Lung (tissue), 12 donors: Measurements from ENCODE around the gene UBE2D1. TPM values are rescaled to one million over a fixed set of nuclear protein-coding genes. Genes with fewer than 3 reads are reported as not detected.

Experiments used
- ATAC-seq: fragments of 200-7000 bp; cut with Tn5 transposase; one replicate; pipeline ENCODE4 v1.9.1; 2020; ENCODE audit warnings: moderate number of reproducible peaks; ENCODE audit not compliant: insufficient read depth, low FRiP score
- DNase-seq, 3 donors: peaks; one replicate each; pipeline ENCODE4 v3.0.0-alpha.2; 2013 to 2017
- H3K27ac ChIP-seq, 2 donors: one replicate each; pipeline ENCODE4 v1.5.1; 2013; ENCODE audit warnings: mild to moderate bottlenecking in 2 of 2, moderate library complexity in 2 of 2, control low read depth in 1 of 2, inconsistent platforms in 1 of 2, low read depth in 1 of 2, low read length in 1 of 2
- H3K27me3 ChIP-seq, 3 donors: one replicate each; pipeline ENCODE4 v1.5.1; 2013; ENCODE audit warnings: low read length in 2 of 3; ENCODE audit not compliant: control insufficient read depth in 3 of 3, insufficient read depth in 3 of 3
- H3K36me3 ChIP-seq, 4 donors: one replicate each; pipeline ENCODE4 v1.5.1; 2013; ENCODE audit warnings: low read length in 4 of 4, mild to moderate bottlenecking in 1 of 4, moderate library complexity in 1 of 4; ENCODE audit not compliant: control insufficient read depth in 4 of 4, insufficient read depth in 4 of 4
- H3K4me1 ChIP-seq, 5 donors: one replicate each; pipeline ENCODE4 v1.5.1; 2013; ENCODE audit warnings: low read length in 5 of 5, mild to moderate bottlenecking in 2 of 5, moderate library complexity in 1 of 5; ENCODE audit not compliant: control insufficient read depth in 5 of 5, insufficient read depth in 5 of 5
- H3K4me3 ChIP-seq: one replicate; pipeline ENCODE4 v1.5.1; 2013; ENCODE audit warnings: mild to moderate bottlenecking, control low read depth, moderate library complexity
- H3K9ac ChIP-seq, 2 donors: one replicate each; pipeline ENCODE4 v1.5.1; 2013; ENCODE audit warnings: low read length in 2 of 2, control low read depth in 1 of 2; ENCODE audit not compliant: insufficient read depth in 1 of 2
- H3K9me3 ChIP-seq, 4 donors: one replicate each; pipeline ENCODE4 v1.5.1; 2013; ENCODE audit warnings: low read length in 3 of 4, mild to moderate bottlenecking in 1 of 4, moderate library complexity in 1 of 4; ENCODE audit not compliant: control insufficient read depth in 4 of 4, insufficient read depth in 3 of 4
- WGBS, 2 donors: extraction: QIAGEN DNeasy Blood & Tissue Kit; methylation state at CpG; one replicate each; pipeline ENCODE4 v1.1.7; 2013; 5-methylcytosine and 5-hydroxymethylcytosine counted together
- polyA plus RNA-seq, 2 donors: library from polyadenylated mRNA; stranded (reverse); fragments of 200-250 nt; gene quantifications; one replicate each; pipeline ENCODE4 v1.2.1, GENCODE V29; 2013
- total RNA-seq, 2 donors: library from RNA; depleted of rRNA in 1 of 2; stranded (reverse); fragments of >200 nt in 1 of 2; gene quantifications; one replicate each; pipeline ENCODE4 v1.2.1, GENCODE V29; 2014 to 2021
- TF ChIP-seq, protein P1 (sequence below): IDR thresholded peaks from 2 replicates; pipeline ENCODE4 v1.5.1; 2012; ENCODE audit warnings: mild to moderate bottlenecking; ENCODE audit errors: control extremely low read depth, extremely low read depth
- donor health status: control.
- donor health status: control.
- donor health status: Bipolar disorder and iron deficiency.
- donor health status: healthy.
- donor health status: DM: yes; HTN: yes; CAD: no.

UBE2D1 gene
- total and polyA plus RNA-seq, 4 donors, result 15.6 to 30.5 (median 21.0) TPM

GRCh38 chr10:58347967-58348366 is 13.2 kb downstream of the UBE2D1 start:
- Histone ChIP-seq H3K36me3 (peaks cover 0 to 1% (median 0%) of the 10 kb centered on the region in 4 donors), H3K27ac (no peak overlapping the region), H3K4me1 (peaks cover 0 to 17% (median 4%) of the 10 kb centered on the region in 5 donors), H3K9ac (no peak overlapping the region), H3K9me3 (no peaks in the 10 kb centered on the region), H3K4me3 (no peak overlapping the region), H3K27me3 (no peaks in the 10 kb centered on the region)
- ATAC-seq (no peak), DNase-seq (peak in 1 of 3 donors; percentile 33)
- TF ChIP-seq, protein P1, sequence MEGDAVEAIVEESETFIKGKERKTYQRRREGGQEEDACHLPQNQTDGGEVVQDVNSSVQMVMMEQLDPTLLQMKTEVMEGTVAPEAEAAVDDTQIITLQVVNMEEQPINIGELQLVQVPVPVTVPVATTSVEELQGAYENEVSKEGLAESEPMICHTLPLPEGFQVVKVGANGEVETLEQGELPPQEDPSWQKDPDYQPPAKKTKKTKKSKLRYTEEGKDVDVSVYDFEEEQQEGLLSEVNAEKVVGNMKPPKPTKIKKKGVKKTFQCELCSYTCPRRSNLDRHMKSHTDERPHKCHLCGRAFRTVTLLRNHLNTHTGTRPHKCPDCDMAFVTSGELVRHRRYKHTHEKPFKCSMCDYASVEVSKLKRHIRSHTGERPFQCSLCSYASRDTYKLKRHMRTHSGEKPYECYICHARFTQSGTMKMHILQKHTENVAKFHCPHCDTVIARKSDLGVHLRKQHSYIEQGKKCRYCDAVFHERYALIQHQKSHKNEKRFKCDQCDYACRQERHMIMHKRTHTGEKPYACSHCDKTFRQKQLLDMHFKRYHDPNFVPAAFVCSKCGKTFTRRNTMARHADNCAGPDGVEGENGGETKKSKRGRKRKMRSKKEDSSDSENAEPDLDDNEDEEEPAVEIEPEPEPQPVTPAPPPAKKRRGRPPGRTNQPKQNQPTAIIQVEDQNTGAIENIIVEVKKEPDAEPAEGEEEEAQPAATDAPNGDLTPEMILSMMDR, result no peak
- 58 to 66% methylated on average over 1 of the region's 1 CpG for WGBS, 2 donors

DNA sequence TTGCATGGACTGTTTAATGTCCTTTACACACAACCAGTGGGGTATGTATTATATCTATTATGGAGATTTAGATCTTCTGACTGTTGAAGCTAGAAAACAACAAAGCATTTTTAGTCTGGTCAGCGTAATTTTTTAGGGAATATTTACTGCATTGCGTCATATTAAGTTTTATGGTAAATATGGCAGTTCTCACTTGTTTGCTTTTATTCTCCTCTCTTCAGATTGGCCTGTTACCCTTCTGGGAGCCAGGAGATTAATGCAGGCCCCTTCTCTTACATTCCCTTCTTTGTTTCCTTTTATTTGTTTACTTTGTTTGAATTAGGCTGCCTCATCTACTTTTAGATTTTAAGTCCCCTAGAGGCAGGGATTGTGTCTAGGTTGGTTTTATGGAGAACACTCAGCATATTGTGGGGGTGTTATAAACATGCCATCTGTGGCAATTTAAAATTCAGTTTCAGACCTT is 13.8 kb downstream of the UBE2D1 start:
- DNase-seq (peak in 1 of 3 donors; percentile 27), ATAC-seq (no peak)
- TF ChIP-seq, protein P1, result no peak
- H3K36me3 ChIP-seq, result peaks cover 0 to 1% (median 0%) of the 10 kb centered on the region in 4 donors
- no peaks in the 10 kb centered on the region for H3K27me3 ChIP-seq
- H3K9me3 ChIP-seq, result no peaks in the 10 kb centered on the region
- 80% methylated on average over 2 of the region's 2 CpGs for WGBS, 2 donors
- H3K4me1 ChIP-seq, result peaks cover 2 to 17% (median 4%) of the 10 kb centered on the region in 5 donors
- H3K9ac ChIP-seq, result no peak overlapping the region
- H3K4me3 ChIP-seq, result no peak overlapping the region
- H3K27ac ChIP-seq, result no peak overlapping the region

DNA sequence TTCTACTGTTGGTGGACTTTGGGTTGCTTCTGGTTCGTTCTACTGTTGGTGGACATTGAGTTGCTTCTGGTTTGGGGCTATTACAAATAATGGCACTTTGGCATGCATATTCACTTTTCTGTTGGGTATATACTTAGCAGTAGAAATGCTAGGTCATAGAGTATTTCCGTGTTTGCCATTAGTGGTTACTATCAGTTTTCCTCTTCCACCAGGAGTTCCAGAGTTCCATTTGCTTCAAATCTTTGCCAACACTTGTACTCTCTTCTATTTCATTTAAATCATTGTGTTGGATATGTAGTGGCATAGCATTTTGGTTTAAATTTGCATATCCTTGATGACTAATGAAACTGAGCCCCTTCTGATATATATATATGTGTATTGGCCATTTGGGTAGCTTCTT is 15.2 kb downstream of the UBE2D1 start:
- Histone ChIP-seq H3K36me3 (peaks cover 0 to 1% (median 0%) of the 10 kb centered on the region in 4 donors), H3K4me1 (peaks cover 2 to 18% (median 4%) of the 10 kb centered on the region in 5 donors), H3K9me3 (no peaks in the 10 kb centered on the region), H3K4me3 (no peak overlapping the region), H3K27me3 (no peaks in the 10 kb centered on the region), H3K27ac (no peak overlapping the region), H3K9ac (no peak overlapping the region)
- ATAC-seq, result no peak
- 75 to 88% methylated on average over 2 of the region's 2 CpGs for WGBS, 2 donors
- TF ChIP-seq, protein P1, result no peak
- no peak for DNase-seq
